Limb (tissue), 2 donors: ENCODE data around the gene PPM1E.
"Not testable (repeated sequence)": the region's sequence is repeated elsewhere in the genome, so short reads cannot be mapped to it uniquely, and the experiment has no call there.

Experiments
- DNase-seq, 2 donors: peaks; one replicate each; pipeline ENCODE4 v3.0.0-alpha.2; 2016; ENCODE audit errors: extremely low spot score in 2 of 2

The PPM1E gene

GRCh38 chr17:58779446-58779845, 23.8 kb downstream of the PPM1E start:
- DNase-seq = no peak

- no peak for DNase-seq
Measured at GRCh38 chr17:58783380-58783779, 27.7 kb downstream of the PPM1E start.

GRCh38 chr17:58785097-58785496, 29.4 kb downstream of the PPM1E start:
- no peak for DNase-seq

- DNase-seq = no peak
Measured at GRCh38 chr17:58786586-58787295, 31.1 kb downstream of the PPM1E start.

GRCh38 chr17:58788199-58788598, 32.5 kb downstream of the PPM1E start:
- no peak for DNase-seq

GRCh38 chr17:58789160-58789559, 33.5 kb downstream of the PPM1E start:
- DNase-seq = no peak

- DNase-seq = no peak
Measured at GRCh38 chr17:58789831-58790230, 34.2 kb downstream of the PPM1E start.

- not testable (repeated sequence) for DNase-seq
Measured at GRCh38 chr17:58794508-58794907, 38.9 kb downstream of the PPM1E start.

- DNase-seq = no peak
Measured at GRCh38 chr17:58802188-58802587, 46.5 kb downstream of the PPM1E start.

- no peak for DNase-seq
Measured at GRCh38 chr17:58806046-58806445, 50.4 kb downstream of the PPM1E start.

- DNase-seq = no peak
Measured at GRCh38 chr17:58808609-58809563, 53.2 kb downstream of the PPM1E start.

GRCh38 chr17:58809564-58809936, 53.9 kb downstream of the PPM1E start:
- no peak for DNase-seq

GRCh38 chr17:58811290-58811689, 55.6 kb downstream of the PPM1E start:
- no peak for DNase-seq

GRCh38 chr17:58813712-58814111, 58.1 kb downstream of the PPM1E start:
- DNase-seq = no peak

GRCh38 chr17:58818654-58819053, 63.0 kb downstream of the PPM1E start:
- DNase-seq = no peak

GRCh38 chr17:58822148-58823050, 66.7 kb downstream of the PPM1E start:
- no peak for DNase-seq

- no peak for DNase-seq
Measured at GRCh38 chr17:58823051-58823525, 67.4 kb downstream of the PPM1E start.

GRCh38 chr17:58829172-58829637, 73.6 kb downstream of the PPM1E start:
- no peak for DNase-seq

GRCh38 chr17:58831780-58832179, 76.1 kb downstream of the PPM1E start:
- no peak for DNase-seq

GRCh38 chr17:58832514-58832913, 76.9 kb downstream of the PPM1E start:
- DNase-seq = no peak

GRCh38 chr17:58837699-58838098, 82.0 kb downstream of the PPM1E start:
- no peak for DNase-seq
